WTC11 (cell line): Measurements from ENCODE around the gene MAP3K5. TPM values are rescaled to one million over a fixed set of nuclear protein-coding genes. Genes with fewer than 3 reads are reported as not detected.

Experiments used
- ATAC-seq: fragments of 200-7000 bp; cut with Tn5 transposase; 2 replicates; pipeline ENCODE4 v1.10.0; 2021; ENCODE audit warnings: mild to moderate bottlenecking, moderate library complexity
- CTCF ChIA-PET: fragments of 300-600 bp; sonication (Branson Sonifier 250); formaldehyde crosslinking; loops from one replicate; lab custom pipeline; 2021; ENCODE audit warnings: antibody characterized with exemption; lab: Charles Lee
- POLR2A ChIA-PET: fragments of 350-600 bp; sonication (Branson Sonifier 250); formaldehyde crosslinking; loops from one replicate; lab custom pipeline; 2021; ENCODE audit warnings: antibody characterized with exemption; lab: Charles Lee
- DNase-seq: peaks from one replicate; pipeline ENCODE4 v3.0.0; 2021; ENCODE audit warnings: low spot score
- H3K27ac Mint-ChIP-seq: 2 replicates; pipeline ENCODE4 v1.8.0; 2021; ENCODE audit warnings: mixed read lengths
- H3K27me3 Mint-ChIP-seq: 2 replicates; pipeline ENCODE4 v1.8.0; 2021; ENCODE audit warnings: low read depth, mild to moderate bottlenecking, moderate library complexity, mixed read lengths
- H3K36me3 Mint-ChIP-seq: 2 replicates; pipeline ENCODE4 v1.8.0; 2021; ENCODE audit warnings: mixed read lengths
- H3K4me1 Mint-ChIP-seq: 2 replicates; pipeline ENCODE4 v1.8.0; 2022; ENCODE audit warnings: mixed read lengths
- H3K4me3 Mint-ChIP-seq: 2 replicates; pipeline ENCODE4 v1.8.0; 2021; ENCODE audit warnings: mild to moderate bottlenecking, moderate library complexity, mixed read lengths
- H3K9me3 Mint-ChIP-seq: 2 replicates; pipeline ENCODE4 v1.8.0; 2021; ENCODE audit warnings: mixed read lengths
- ATF2 ChIP-seq: sonication (generic); formaldehyde crosslinking; IDR thresholded peaks from 2 replicates; pipeline ENCODE4 v1.8.1; 2022; ENCODE audit warnings: low read depth, missing genetic modification reagents, borderline replicate concordance
- CBFB ChIP-seq: sonication (generic); formaldehyde crosslinking; IDR thresholded peaks from 2 replicates; pipeline ENCODE4 v1.8.1; 2022; ENCODE audit warnings: mild to moderate bottlenecking, low read depth, missing genetic modification reagents
- FOXJ3 ChIP-seq: sonication (generic); formaldehyde crosslinking; IDR thresholded peaks from 2 replicates; pipeline ENCODE4 v1.9.0; 2021; ENCODE audit warnings: missing genetic modification reagents, mild to moderate bottlenecking, borderline replicate concordance
- GRHL2 ChIP-seq: fragments of 250-450 bp; sonication (Bioruptor Pico); IDR thresholded peaks from 2 replicates; pipeline ENCODE4 v1.8.0; 2022; ENCODE audit warnings: mild to moderate bottlenecking, moderate library complexity; ENCODE audit not compliant: insufficient replicate concordance, severe bottlenecking
- JAZF1 ChIP-seq: fragments of 250-450 bp; sonication (Bioruptor Pico); IDR thresholded peaks from 2 replicates; pipeline ENCODE4 v1.9.0; 2021; ENCODE audit warnings: moderate library complexity, mild to moderate bottlenecking, inconsistent platforms
- MLX ChIP-seq: sonication (generic); formaldehyde crosslinking; IDR thresholded peaks from 2 replicates; pipeline ENCODE4 v1.8.1; 2023; ENCODE audit warnings: mild to moderate bottlenecking, missing genetic modification reagents, moderate library complexity
- MXD4 ChIP-seq: fragments of 250-450 bp; sonication (Bioruptor Pico); IDR thresholded peaks from 2 replicates; pipeline ENCODE4 v1.8.0; 2021; ENCODE audit warnings: mild to moderate bottlenecking, moderate library complexity, borderline replicate concordance
- MYBL2 ChIP-seq: sonication (generic); formaldehyde crosslinking; IDR thresholded peaks from 2 replicates; pipeline ENCODE4 v1.8.1; 2023; ENCODE audit warnings: mild to moderate bottlenecking, moderate library complexity, missing genetic modification reagents
- RORB ChIP-seq: fragments of 250-450 bp; sonication (Bioruptor Pico); IDR thresholded peaks from 2 replicates; pipeline ENCODE4 v1.9.0; 2021; ENCODE audit warnings: mild to moderate bottlenecking
- SMAD3 ChIP-seq: sonication (generic); formaldehyde crosslinking; IDR thresholded peaks from 2 replicates; pipeline ENCODE4 v1.8.0; 2022; ENCODE audit warnings: missing genetic modification reagents, mild to moderate bottlenecking, borderline replicate concordance
- ZNF416 ChIP-seq: fragments of 250-450 bp; sonication (Bioruptor Pico); IDR thresholded peaks from 2 replicates; pipeline ENCODE4 v1.9.0; 2021; ENCODE audit warnings: mild to moderate bottlenecking, inconsistent platforms
- ZNF423 ChIP-seq: fragments of 250-450 bp; sonication (Bioruptor Pico); IDR thresholded peaks from 2 replicates; pipeline ENCODE4 v2.1.2; 2022; ENCODE audit warnings: mild to moderate bottlenecking, moderate library complexity
- ZNF425 ChIP-seq: fragments of 250-450 bp; sonication (Bioruptor Pico); conservative IDR thresholded peaks from 2 replicates; pipeline ENCODE4 v1.9.0; 2021; ENCODE audit warnings: mild to moderate bottlenecking
- total RNA-seq: library from RNA; stranded (reverse); gene quantifications from 3 replicates; pipeline ENCODE4 v1.2.3, GENCODE V29; 2021
- TF ChIP-seq, protein P1 (sequence below): sonication (generic); formaldehyde crosslinking; IDR thresholded peaks from 2 replicates; pipeline ENCODE4 v1.8.0; 2023; ENCODE audit warnings: missing genetic modification reagents
- TF ChIP-seq, protein P2 (sequence below): sonication (generic); formaldehyde crosslinking; IDR thresholded peaks from 2 replicates; pipeline ENCODE4 v1.8.1; 2022; ENCODE audit warnings: mild to moderate bottlenecking, missing genetic modification reagents, moderate library complexity, borderline replicate concordance
- TF ChIP-seq, protein P3 (sequence below): sonication (generic); formaldehyde crosslinking; IDR thresholded peaks from 2 replicates; pipeline ENCODE4 v1.8.1; 2023; ENCODE audit warnings: mild to moderate bottlenecking, moderate library complexity, missing genetic modification reagents
- TF ChIP-seq, protein P4 (sequence below): fragments of 200-600 bp; IDR thresholded peaks from 2 replicates; pipeline ENCODE4 v1.8.0; 2022; ENCODE audit warnings: antibody characterized with exemption

Gene MAP3K5
- total RNA-seq, 1 experiment from 2014 or later: 1.6 TPM

GRCh38 chr6:136579800-136580199, 212.5 kb downstream of the MAP3K5 start:
- H3K4me3 Mint-ChIP-seq: no peak overlapping the region
- H3K27me3 Mint-ChIP-seq: no peaks in the 10 kb centered on the region; the same call in 1 of the 2 replicates
- peaks cover 13% of the 10 kb centered on the region for H3K9me3 Mint-ChIP-seq
- DNase-seq (no peak), ATAC-seq (no peak)
- no peaks in the 10 kb centered on the region for H3K4me1 Mint-ChIP-seq
- CTCF ChIA-PET: interaction anchor here (1.3 kb wide), 1 partner anchor 213 kb away, joined by 4 read pairs; the partner anchor contains the start of gene MAP3K5
- POLR2A ChIA-PET: no interaction called here
- no peak overlapping the region for H3K27ac Mint-ChIP-seq
- TF ChIP-seq FOXJ3 (CRISPR knock-in tag) (no peak), RORB (CRISPR knock-in tag) (no peak), CBFB (CRISPR knock-in tag) (no peak), JAZF1 (CRISPR knock-in tag) (no peak), MLX (CRISPR knock-in tag) (no peak), MXD4 (CRISPR knock-in tag) (no peak), ATF2 (CRISPR knock-in tag) (no peak)
- TF ChIP-seq, protein P1, sequence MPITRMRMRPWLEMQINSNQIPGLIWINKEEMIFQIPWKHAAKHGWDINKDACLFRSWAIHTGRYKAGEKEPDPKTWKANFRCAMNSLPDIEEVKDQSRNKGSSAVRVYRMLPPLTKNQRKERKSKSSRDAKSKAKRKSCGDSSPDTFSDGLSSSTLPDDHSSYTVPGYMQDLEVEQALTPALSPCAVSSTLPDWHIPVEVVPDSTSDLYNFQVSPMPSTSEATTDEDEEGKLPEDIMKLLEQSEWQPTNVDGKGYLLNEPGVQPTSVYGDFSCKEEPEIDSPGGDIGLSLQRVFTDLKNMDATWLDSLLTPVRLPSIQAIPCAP: no peak
- TF ChIP-seq, protein P2, sequence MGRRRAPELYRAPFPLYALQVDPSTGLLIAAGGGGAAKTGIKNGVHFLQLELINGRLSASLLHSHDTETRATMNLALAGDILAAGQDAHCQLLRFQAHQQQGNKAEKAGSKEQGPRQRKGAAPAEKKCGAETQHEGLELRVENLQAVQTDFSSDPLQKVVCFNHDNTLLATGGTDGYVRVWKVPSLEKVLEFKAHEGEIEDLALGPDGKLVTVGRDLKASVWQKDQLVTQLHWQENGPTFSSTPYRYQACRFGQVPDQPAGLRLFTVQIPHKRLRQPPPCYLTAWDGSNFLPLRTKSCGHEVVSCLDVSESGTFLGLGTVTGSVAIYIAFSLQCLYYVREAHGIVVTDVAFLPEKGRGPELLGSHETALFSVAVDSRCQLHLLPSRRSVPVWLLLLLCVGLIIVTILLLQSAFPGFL (CRISPR knock-in tag): no peak
- H3K36me3 Mint-ChIP-seq: peaks cover 10% of the 10 kb centered on the region

- H3K27me3 Mint-ChIP-seq: no peaks in the 10 kb centered on the region
- H3K4me1 Mint-ChIP-seq: no peaks in the 10 kb centered on the region
- ATAC-seq: no peak
- H3K4me3 Mint-ChIP-seq: no peak overlapping the region
- ChIA-PET POLR2A (no interaction called here), CTCF (no interaction called here)
- H3K36me3 Mint-ChIP-seq: peaks cover 1% of the 10 kb centered on the region
- H3K9me3 Mint-ChIP-seq: peaks cover 7% of the 10 kb centered on the region
- no peak for DNase-seq
- TF ChIP-seq ZNF423 (CRISPR knock-in tag) (no peak), ZNF425 (CRISPR knock-in tag) (no peak), ZNF416 (CRISPR knock-in tag) (no peak), SMAD3 (CRISPR knock-in tag) (no peak), GRHL2 (CRISPR knock-in tag) (no peak), MYBL2 (CRISPR knock-in tag) (no peak)
- TF ChIP-seq, protein P3, sequence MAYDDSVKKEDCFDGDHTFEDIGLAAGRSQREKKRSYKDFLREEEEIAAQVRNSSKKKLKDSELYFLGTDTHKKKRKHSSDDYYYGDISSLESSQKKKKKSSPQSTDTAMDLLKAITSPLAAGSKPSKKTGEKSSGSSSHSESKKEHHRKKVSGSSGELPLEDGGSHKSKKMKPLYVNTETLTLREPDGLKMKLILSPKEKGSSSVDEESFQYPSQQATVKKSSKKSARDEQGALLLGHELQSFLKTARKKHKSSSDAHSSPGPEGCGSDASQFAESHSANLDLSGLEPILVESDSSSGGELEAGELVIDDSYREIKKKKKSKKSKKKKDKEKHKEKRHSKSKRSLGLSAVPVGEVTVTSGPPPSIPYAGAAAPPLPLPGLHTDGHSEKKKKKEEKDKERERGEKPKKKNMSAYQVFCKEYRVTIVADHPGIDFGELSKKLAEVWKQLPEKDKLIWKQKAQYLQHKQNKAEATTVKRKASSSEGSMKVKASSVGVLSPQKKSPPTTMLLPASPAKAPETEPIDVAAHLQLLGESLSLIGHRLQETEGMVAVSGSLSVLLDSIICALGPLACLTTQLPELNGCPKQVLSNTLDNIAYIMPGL: no peak
- TF ChIP-seq, protein P4, sequence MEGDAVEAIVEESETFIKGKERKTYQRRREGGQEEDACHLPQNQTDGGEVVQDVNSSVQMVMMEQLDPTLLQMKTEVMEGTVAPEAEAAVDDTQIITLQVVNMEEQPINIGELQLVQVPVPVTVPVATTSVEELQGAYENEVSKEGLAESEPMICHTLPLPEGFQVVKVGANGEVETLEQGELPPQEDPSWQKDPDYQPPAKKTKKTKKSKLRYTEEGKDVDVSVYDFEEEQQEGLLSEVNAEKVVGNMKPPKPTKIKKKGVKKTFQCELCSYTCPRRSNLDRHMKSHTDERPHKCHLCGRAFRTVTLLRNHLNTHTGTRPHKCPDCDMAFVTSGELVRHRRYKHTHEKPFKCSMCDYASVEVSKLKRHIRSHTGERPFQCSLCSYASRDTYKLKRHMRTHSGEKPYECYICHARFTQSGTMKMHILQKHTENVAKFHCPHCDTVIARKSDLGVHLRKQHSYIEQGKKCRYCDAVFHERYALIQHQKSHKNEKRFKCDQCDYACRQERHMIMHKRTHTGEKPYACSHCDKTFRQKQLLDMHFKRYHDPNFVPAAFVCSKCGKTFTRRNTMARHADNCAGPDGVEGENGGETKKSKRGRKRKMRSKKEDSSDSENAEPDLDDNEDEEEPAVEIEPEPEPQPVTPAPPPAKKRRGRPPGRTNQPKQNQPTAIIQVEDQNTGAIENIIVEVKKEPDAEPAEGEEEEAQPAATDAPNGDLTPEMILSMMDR: no peak
- no peak overlapping the region for H3K27ac Mint-ChIP-seq
Measured at GRCh38 chr6:136576821-136577220, 215.5 kb downstream of the MAP3K5 start.
